ENCODE data around the gene DLL1.

Gene DLL1

GRCh38 chr6:170295510-170296422 is 4.9 kb upstream of the DLL1 start:
- DNase-seq, result no peak

- no peak for DNase-seq
Measured at GRCh38 chr6:170294813-170295509, 4.1 kb upstream of the DLL1 start.

GRCh38 chr6:170294298-170294730 is 3.4 kb upstream of the DLL1 start:
- DNase-seq, result no peak

- no peak for DNase-seq
Measured at GRCh38 chr6:170293341-170294231, 2.7 kb upstream of the DLL1 start.

- no peak for DNase-seq
Measured at GRCh38 chr6:170292407-170293158, 1.7 kb upstream of the DLL1 start.

- DNase-seq, result no peak
Measured at GRCh38 chr6:170292111-170292406, 1.2 kb upstream of the DLL1 start.

GRCh38 chr6:170291271-170292110 is 613 bp upstream of the DLL1 start:
- no peak for DNase-seq

- DNase-seq, result no peak
Measured at GRCh38 chr6:170289951-170290295, 955 bp downstream of the DLL1 start.

- no peak for DNase-seq
Measured at GRCh38 chr6:170289180-170289931, 1.5 kb downstream of the DLL1 start.

- no peak for DNase-seq
Measured at GRCh38 chr6:170288852-170289179, 2.1 kb downstream of the DLL1 start.

- no peak for DNase-seq
Measured at GRCh38 chr6:170288091-170288631, 2.7 kb downstream of the DLL1 start.

GRCh38 chr6:170287371-170287876 is 3.5 kb downstream of the DLL1 start:
- no peak for DNase-seq

- DNase-seq, result no peak
Measured at GRCh38 chr6:170286934-170287265, 4.0 kb downstream of the DLL1 start.

GRCh38 chr6:170286246-170286933 is 4.5 kb downstream of the DLL1 start:
- no peak for DNase-seq

GRCh38 chr6:170285482-170285881 is 5.4 kb downstream of the DLL1 start:
- no peak for DNase-seq

- DNase-seq, result no peak
Measured at GRCh38 chr6:170284866-170285469, 5.9 kb downstream of the DLL1 start.

GRCh38 chr6:170284126-170284773 is 6.6 kb downstream of the DLL1 start:
- DNase-seq, result no peak

- DNase-seq, result no peak
Measured at GRCh38 chr6:170283212-170284081, 7.4 kb downstream of the DLL1 start.
